HG03460 (cell line): ENCODE measurements around the gene CASQ1.

Experiments
- ATAC-seq: cut with Tn5 transposase; IDR thresholded peaks from one replicate; pipeline ENCODE4 v1.9.1; 2021; ENCODE audit not compliant: unreplicated experiment

The CASQ1 gene

GRCh38 chr1:160189649-160190625 lies at the start of gene CASQ1:
Gene CASQ1 (plus strand): TSS chr1:160190575. CDS start chr1:160190752, 177 bp downstream.
- no peak for ATAC-seq

DNA sequence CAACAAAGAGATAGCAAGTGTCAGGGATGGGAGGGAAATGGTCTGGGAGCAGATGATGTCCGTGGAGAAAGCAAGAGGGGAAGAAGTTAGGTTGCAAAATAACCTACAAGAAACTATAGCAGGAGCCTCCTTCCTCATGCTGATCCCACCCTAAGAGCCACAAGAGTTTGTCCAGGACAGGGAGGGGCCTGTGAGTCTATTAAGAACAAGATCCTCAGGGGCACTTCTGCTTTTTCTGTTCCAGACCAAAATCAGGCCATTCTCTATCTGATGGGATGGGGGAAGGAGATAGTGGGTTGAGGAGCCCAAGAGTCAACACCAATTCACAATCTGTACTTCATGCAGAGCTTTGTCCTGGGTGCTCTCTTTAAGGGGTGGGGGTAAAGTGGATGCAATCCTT lies 46.7 kb upstream of the CASQ1 start:
- no peak for ATAC-seq

- ATAC-seq = no peak
Measured at GRCh38 chr1:160144921-160145320, 45.5 kb upstream of the CASQ1 start.

GRCh38 chr1:160146107-160146506 lies 44.3 kb upstream of the CASQ1 start:
- no peak for ATAC-seq

DNA sequence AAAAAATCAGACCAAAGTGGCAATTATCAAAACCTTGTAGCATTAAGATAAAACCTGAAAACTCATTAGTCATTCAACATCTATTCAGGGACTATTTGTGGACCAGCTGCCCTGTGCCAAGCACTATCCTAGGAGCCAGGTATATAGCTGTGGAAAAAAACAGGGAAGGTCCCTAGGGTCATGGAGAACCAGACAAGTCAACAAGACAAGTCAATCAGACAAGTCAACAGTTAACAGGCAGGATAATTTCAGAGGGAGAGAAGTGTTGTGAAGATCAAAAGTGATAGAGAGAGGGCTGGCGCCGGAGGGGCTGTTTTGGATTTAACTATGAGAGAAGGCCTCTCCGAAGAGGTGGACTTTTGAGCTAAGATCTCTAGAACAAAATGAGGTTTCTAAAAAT lies 42.3 kb upstream of the CASQ1 start:
- ATAC-seq = no peak

DNA sequence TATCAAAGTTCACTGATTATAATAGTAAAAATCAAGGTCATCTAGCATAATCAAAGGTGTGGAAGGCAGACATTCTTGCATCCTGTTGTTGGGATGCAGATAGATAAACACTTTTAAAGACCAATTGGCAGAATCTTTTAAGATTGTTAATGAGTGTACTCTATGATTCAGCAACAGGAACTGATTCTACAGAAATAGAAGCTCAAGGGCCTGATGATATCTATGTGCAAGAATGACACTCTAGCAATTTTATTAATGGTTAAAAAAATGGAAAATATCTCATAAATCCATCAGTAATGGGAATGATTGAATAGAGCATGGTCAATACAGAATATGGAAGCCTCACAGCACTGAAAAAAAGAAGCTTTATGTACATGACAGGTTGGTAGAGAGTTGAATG lies 41.1 kb upstream of the CASQ1 start:
- no peak for ATAC-seq

DNA sequence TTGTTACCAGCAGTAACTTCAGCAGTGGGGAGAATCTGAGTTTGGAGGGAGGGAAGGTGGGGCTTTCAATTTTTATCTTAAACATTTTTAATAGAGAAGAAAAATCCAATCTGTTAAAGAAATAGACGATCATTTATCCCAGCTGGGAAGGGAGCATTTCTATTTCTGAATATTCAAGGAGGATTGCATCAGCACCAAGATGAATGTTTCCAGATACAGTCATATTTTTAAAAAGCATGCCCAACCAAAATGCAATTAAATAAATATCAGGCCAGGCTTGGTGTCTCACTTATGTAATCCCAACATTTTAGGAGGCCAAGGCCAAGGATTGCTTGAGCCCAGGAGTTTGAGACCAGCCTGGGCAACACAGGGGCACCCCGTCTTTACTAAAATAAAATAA lies 40.7 kb upstream of the CASQ1 start:
- ATAC-seq = no peak

GRCh38 chr1:160151303-160151702 lies 39.1 kb upstream of the CASQ1 start, which contains the start of gene ATP1A4:
Gene ATP1A4 (plus strand): TSS chr1:160151603. CDS start chr1:160152041, 438 bp downstream.
- no peak for ATAC-seq

DNA sequence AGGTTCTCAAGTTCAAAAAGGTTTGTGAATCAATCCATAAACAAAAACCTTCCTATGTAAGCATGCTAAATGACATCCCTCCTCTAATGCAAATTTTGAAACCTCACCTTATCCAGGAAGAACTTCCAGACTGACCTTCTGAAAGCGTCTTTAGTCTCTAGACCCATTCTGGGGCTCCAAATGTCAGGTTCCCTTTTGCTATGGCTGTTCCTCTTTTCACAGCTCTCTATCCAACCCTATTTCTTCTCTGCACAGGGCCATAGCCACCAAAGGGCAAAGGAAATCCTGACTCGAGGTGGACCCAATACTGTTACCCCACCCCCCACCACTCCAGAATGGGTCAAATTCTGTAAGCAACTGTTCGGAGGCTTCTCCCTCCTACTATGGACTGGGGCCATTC lies 35.6 kb upstream of the CASQ1 start:
- ATAC-seq = no peak

DNA sequence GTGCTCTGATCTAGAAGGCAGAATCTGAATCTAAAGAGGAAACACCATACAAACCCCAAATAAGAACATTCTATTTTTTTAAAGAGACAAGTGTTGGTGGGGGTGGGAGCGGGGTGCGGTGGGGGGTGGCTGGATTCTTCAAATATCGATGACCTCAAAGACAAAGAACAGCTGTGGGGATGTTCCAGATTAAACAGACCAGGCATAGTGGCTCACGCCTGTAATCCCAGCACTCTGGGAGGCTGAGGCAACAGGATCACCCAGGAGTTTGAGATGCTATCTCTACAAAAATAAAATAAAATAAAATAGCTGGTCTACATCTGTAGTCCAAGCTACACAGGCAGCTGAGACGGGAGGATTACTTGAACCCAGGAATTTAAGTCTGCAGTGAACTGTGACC lies 34.0 kb upstream of the CASQ1 start:
- ATAC-seq = no peak

DNA sequence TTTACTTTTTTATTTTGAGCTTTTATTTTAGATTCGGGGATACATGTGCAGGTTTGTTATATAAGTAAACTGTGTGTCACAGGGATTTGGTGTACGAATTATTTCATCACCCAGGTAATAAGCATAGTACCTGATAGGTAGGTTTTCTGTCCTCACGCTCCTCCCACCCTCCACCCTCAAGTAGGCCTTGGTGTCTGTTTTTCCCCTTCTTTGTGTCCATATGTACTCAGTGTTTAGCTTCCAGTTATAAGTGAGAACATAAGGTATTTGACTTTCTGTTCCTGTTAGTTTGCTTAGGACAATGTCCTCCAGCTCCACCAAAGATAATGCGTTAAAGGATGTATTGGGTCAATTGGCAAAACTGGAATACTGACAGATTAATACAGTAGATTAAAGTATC lies 33.2 kb upstream of the CASQ1 start:
- ATAC-seq = no peak

DNA sequence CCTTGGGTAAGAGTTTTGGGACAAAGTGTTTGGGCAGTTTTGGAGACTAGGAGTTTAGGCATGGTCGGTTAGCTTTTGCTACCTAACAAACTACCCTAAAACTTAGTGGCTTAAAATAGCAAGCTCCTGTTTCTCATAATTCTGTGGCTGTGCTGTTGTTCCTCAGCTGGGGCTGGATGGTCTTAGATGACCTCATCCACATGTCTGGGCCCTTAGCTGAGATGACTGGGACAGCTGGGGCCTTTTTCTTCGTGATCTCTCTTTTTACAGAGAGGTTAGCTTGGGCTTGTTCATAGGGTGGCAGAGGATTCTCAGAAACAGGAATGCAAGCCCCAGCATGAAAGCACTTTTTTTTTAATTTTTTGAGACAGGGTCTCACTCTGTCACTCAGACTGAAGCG lies 32.3 kb upstream of the CASQ1 start:
- ATAC-seq = no peak

DNA sequence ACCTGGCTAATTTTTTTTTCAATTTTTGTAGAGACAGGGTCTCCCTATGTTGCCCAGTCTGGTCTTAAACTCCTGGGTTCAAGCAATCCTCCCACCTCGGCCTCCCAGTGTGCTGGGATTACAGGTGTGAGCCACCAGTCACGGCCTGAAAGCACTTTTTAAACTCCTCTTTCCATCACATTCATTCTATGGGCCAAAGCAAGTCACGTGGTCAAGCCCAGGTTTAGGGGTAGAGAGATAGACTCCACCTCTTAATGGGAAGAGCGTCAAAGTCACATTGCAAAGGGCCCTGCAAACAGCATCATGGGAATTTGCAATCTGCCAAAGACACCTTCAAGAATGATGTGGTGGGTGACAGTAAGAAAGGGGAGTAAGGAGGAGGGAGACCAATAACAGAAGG lies 31.8 kb upstream of the CASQ1 start:
- ATAC-seq = no peak

GRCh38 chr1:160159846-160160245 lies 30.5 kb upstream of the CASQ1 start:
- no peak for ATAC-seq

DNA sequence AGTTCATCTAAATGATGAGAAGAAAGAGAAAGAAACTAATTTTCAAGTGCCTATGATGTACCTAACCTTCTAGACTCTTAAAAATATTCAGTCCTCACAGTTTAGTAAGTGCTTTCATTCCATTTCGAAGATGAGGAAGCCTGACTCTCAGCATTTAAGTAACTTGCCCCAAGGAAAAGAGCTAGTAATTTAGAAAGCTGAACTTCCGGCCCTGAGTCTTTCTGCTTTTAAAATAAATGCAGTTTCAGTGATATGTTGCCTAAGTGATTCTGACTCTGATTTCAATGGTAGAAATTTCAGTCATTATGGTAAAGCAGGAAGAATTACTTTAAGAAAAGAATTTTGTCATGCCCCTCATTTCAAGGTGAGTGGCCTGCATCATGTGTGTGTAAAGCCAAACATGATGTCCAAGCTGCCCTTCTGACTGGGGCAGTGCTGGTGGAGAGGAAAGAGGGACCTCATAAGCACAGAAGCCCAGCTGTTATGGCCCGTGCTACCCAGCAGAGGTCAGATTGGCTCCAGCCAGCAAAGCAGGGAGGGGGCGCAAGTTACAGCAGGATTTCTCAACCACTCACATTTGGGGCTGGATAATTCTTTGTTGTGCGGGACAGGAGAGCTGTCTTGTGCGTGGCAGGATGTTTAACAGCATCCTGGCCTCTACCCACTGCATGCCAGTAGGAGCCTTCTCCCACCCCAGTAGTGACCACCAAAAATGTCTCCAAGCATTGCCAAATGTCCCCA lies 28.2 kb upstream of the CASQ1 start:
- ATAC-seq = no peak

GRCh38 chr1:160162931-160163330 lies 27.4 kb upstream of the CASQ1 start:
- no peak for ATAC-seq

- ATAC-seq = no peak
Measured at GRCh38 chr1:160163615-160164014, 26.8 kb upstream of the CASQ1 start.

DNA sequence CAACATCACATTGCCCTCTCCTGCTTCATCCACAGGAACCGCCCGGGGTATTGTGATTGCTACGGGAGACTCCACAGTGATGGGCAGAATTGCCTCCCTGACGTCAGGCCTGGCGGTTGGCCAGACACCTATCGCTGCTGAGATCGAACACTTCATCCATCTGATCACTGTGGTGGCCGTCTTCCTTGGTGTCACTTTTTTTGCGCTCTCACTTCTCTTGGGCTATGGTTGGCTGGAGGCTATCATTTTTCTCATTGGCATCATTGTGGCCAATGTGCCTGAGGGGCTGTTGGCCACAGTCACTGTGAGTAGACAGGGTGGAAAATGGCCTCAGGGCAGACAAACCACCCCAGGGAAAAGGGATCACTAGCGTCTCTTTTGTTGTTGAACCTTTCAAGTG lies 26.3 kb upstream of the CASQ1 start:
- no peak for ATAC-seq

DNA sequence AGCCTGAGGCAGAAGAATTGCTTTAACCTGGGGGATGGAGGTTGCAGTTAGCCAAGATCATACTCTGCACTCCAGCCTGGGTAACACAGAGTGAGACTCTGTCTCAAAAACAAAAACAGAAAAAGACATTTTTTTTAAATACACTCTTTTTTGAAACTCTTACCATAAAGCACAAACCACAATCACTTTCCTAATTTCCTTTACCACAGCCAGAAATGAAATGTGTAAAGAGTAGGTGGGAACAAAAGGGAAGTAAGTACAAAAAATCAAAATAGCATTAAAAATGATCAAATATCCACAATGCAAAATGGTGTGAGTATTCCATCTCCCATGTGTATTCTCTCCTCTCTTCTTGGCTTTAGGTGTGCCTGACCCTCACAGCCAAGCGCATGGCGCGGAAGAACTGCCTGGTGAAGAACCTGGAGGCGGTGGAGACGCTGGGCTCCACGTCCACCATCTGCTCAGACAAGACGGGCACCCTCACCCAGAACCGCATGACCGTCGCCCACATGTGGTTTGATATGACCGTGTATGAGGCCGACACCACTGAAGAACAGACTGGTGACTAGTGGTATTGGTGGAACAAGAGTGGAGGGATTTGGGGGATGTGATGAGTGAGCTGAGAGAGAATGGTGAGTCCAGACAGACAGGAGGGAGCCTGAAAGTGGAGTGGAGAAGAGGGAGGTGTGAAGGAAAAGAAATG lies 24.1 kb upstream of the CASQ1 start:
- ATAC-seq = no peak

DNA sequence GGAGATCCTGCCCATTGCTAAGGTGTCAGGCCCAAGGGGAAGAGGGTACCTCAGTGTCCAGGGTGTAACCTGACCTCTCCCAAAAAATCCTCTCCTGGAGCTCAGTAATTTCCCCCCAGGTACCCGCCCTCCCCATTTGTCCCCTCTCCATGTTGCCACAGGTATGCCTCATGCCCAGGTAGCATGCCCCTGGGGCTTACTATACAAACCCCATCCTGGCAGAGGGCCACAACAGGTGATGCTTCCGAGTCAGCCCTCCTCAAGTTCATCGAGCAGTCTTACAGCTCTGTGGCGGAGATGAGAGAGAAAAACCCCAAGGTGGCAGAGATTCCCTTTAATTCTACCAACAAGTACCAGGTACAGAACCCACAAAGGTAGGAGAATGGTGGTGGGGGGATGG lies 23.3 kb upstream of the CASQ1 start:
- no peak for ATAC-seq

GRCh38 chr1:160167580-160167979 lies 22.8 kb upstream of the CASQ1 start:
- no peak for ATAC-seq
